LNCaP clone FGC (cell line): ENCODE results near the gene AMER2.

Experiments
- DNase-seq: peaks from one replicate; pipeline ENCODE4 v3.0.0-alpha.2; 2011; ENCODE audit warnings: low read depth
- H3K4me3 ChIP-seq: 2 replicates; pipeline ENCODE4 v1.5.1; 2011; ENCODE audit warnings: mild to moderate bottlenecking, low read depth, low read length, control low read depth
- TF ChIP-seq, protein P1 (sequence below): IDR thresholded peaks from 2 replicates; pipeline ENCODE4 v1.5.1; 2012; ENCODE audit warnings: mild to moderate bottlenecking; ENCODE audit not compliant: control insufficient read depth, insufficient read depth; ENCODE audit errors: extremely low read depth

Gene AMER2

DNA sequence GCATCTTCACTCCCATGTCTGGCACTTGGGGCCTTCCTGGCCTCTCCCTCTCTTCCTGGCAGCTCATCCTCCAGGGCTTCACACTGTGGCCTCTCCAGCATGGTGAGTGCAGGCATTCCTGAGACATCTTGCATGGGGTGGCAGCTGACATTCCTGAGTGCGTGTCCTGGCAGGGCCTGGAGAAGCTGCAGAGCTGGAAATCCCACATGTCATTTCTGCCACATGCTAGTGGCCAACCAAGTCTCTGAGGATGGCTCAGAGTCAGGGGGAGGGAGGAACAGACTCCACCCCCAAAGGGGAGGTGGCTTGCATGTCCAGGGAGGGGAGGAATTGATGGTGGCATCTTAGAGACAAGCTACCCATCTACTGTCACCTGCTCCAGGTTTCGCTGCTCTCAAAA, 41.6 kb upstream of the AMER2 start:
- H3K4me3 ChIP-seq: no peak overlapping the region
- TF ChIP-seq, protein P1, sequence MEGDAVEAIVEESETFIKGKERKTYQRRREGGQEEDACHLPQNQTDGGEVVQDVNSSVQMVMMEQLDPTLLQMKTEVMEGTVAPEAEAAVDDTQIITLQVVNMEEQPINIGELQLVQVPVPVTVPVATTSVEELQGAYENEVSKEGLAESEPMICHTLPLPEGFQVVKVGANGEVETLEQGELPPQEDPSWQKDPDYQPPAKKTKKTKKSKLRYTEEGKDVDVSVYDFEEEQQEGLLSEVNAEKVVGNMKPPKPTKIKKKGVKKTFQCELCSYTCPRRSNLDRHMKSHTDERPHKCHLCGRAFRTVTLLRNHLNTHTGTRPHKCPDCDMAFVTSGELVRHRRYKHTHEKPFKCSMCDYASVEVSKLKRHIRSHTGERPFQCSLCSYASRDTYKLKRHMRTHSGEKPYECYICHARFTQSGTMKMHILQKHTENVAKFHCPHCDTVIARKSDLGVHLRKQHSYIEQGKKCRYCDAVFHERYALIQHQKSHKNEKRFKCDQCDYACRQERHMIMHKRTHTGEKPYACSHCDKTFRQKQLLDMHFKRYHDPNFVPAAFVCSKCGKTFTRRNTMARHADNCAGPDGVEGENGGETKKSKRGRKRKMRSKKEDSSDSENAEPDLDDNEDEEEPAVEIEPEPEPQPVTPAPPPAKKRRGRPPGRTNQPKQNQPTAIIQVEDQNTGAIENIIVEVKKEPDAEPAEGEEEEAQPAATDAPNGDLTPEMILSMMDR: no peak
- DNase-seq: no peak

DNA sequence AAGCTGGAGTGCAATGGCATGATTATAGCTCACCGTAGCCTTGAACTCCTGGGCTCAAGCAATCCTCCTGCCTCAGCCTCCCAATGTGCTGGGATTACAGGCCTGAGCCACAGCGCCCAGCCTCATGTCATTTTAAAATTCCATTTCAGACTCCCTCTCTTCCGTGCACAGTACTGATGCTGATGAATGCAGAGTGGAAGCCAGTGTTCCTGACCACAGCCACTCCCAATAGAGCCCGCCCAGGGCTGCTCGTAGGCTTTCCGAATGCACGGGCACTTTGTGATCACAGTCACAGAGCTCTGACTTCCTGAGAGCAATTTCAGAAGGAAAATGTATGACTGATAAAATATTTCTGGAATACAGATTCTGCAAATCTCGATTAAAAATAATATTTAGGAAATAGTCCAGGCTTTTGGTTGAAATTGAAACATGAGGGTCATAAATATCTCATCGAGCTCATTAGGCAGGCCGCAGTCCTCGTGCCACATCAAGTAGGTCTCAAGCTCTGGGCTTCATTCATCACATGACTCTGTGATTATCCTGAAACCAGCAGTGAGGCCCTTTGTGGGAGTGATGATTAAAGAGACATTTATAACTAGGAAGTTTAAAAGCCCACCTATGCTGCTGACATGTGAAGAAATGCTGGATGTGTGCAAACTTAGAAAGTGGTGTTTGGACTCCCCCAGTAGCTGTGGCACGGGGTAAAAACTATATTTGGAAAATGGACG, 38.9 kb upstream of the AMER2 start:
- DNase-seq: no peak
- TF ChIP-seq, protein P1: no peak
- no peak overlapping the region for H3K4me3 ChIP-seq

DNA sequence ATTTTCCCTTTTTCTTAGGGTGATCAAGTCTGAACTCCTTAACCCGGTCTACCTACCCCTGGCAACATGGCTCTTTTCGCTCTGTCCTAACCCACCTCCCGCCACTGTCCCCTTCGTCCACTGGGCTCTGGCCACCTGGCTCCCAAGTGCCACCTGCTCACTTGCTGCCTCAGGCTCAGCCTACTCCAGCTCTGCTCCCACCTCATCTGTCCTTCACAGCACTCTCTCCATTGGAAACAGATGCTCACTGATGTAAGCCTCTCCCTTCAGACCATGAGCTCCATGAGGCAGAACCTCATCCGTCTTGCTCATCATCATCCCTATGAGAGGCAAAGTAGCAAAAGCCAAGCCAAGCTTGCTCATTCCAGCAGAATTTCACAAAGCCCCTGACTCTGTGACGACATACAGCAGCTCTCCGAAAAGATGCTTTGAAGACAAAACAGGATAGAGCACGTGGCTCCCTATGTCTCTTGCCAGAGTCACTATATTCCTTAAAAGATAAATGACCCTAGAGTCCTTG, 35.3 kb upstream of the AMER2 start:
- TF ChIP-seq, protein P1: no peak
- H3K4me3 ChIP-seq: no peak overlapping the region
- no peak for DNase-seq

DNA sequence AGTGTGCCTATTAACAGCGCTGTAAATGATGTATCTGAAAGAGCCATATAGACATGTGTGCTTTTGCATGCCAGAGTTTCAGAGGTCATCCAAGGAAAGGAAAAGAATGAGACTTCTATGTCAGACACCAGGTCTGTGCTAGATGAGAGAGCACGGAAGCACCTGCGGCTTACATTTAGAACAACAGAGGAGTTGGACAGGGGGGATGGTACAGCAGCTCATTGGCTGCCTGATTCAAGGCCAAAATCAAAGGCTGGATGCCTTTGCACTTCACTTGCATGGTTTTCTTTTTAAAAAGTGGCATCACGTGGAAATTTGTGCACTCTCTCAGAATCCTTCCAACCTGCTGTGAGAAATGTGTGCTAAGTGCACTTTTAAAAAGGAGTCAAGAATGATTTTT, 32.8 kb upstream of the AMER2 start:
- no peak overlapping the region for H3K4me3 ChIP-seq

DNA sequence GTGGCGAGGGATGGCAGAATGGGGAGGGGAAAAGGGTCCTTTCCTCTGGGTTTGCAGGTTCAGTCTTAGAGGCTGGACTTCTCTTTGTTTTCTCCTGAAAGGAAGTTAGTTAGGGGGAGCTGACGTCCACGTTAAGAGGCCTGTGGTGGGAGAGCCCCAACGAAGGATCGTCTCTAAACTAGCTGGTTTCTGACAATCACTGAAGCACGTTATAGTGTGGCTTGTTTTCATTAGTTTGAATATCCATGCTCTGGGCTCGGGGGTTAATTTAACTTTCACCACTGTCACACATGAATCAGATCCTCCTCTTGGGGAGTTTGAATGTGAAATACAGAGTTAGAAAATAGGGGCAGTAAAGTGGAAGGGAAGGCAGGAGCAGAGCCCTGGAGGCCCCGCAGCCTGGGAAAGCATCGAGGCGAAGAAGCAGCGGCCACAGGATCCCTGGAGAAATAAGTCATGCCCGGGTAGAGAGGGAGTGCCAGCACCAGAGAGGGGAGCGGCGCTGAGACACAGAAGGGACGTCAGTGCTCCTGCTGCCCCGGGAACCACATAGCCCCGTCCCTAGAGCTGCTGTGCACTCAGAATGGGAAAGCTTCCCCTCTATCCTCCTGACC, 31.1 kb upstream of the AMER2 start:
- TF ChIP-seq, protein P1: no peak
- DNase-seq: no peak
- no peak overlapping the region for H3K4me3 ChIP-seq

More for the DNA sequence above, 32.8 kb upstream of the AMER2 start:
- TF ChIP-seq, protein P1: no peak
- no peak for DNase-seq

DNA sequence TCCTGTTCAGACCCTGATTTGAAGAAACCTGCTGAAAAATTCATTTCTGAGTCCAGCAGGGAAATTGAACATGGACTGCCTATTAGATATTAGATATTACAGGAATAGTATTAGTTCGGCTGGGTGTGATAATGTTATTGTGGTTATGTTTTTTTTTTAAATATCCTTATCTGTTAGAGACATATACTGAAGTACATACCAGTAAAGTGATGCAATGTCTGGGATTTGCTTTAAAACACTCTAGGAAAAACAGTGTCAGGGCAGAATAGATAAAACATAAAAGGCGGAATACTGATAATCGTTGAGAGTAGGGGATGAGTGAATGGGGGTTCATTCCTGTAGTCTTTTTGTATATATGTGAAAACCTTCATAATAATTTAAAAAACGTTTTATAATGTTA, 28.7 kb upstream of the AMER2 start:
- H3K4me3 ChIP-seq: no peak overlapping the region
- DNase-seq: no peak
- TF ChIP-seq, protein P1: no peak
